Measurements from ENCODE around the gene NEK7.

GRCh38 chr1:198109371-198109715 is 47.5 kb upstream of the NEK7 start:
- no peak for TF ChIP-seq MXI1 (IDR thresholded peaks at IDR 0.05; ENCODE audit: borderline replicate concordance, low read depth, low read length)
- TF ChIP-seq CTCF (conservative IDR thresholded peaks at IDR 0.05; ENCODE audit: low read depth, low read length) = no peak
- TF ChIP-seq POLR2A (IDR thresholded peaks at IDR 0.05; ENCODE audit: low read depth, low read length) = no peak
- no peak for TF ChIP-seq CEBPB (IDR thresholded peaks at IDR 0.05; ENCODE audit: low read depth, low read length)
- TF ChIP-seq FOS (IDR thresholded peaks at IDR 0.05; ENCODE audit: low read depth, low read length) = no peak
- no peak for TF ChIP-seq SMC3 (IDR thresholded peaks at IDR 0.05; ENCODE audit: low read depth, low read length)
- TF ChIP-seq MAFK (IDR thresholded peaks at IDR 0.05; ENCODE audit: low read depth, low read length) = no peak
- TF ChIP-seq RAD21 (IDR thresholded peaks at IDR 0.05; ENCODE audit: low read length) = no peak
- no peak for TF ChIP-seq RFX5 (IDR thresholded peaks at IDR 0.05; ENCODE audit: low read depth, low read length)
- TF ChIP-seq MAZ (IDR thresholded peaks at IDR 0.05; ENCODE audit: borderline replicate concordance, low read depth, low read length) = no peak
- TF ChIP-seq NFE2L2 (IDR thresholded peaks at IDR 0.05; ENCODE audit: low read depth, low read length) = no peak
- no peak for TF ChIP-seq USF2 (IDR thresholded peaks at IDR 0.05; ENCODE audit: low read depth, low read length)
- TF ChIP-seq RCOR1 (IDR thresholded peaks at IDR 0.05; ENCODE audit: insufficient replicate concordance, low read length) = no peak
- no peak for TF ChIP-seq BHLHE40 (IDR thresholded peaks at IDR 0.05; ENCODE audit: low read depth, low read length)
